BE2C (cell line): ENCODE measurements around the gene AGPAT2.

Source experiments
- DNase-seq: peaks from one replicate; pipeline ENCODE4 v3.0.0-alpha.2; 2020
- H3K27me3 ChIP-seq: fragments of 250-450 bp; sonication (Bioruptor Pico); 2 replicates; pipeline ENCODE4 v1.5.1; 2020; ENCODE audit warnings: mild to moderate bottlenecking
- H3K36me3 ChIP-seq: fragments of 250-450 bp; sonication (Bioruptor Pico); 2 replicates; pipeline ENCODE4 v1.5.1; 2020; ENCODE audit warnings: mild to moderate bottlenecking
- H3K4me1 ChIP-seq: fragments of 250-450 bp; sonication (Bioruptor Pico); 2 replicates; pipeline ENCODE4 v1.5.1; 2020
- H3K4me3 ChIP-seq: 2 replicates; pipeline ENCODE4 v1.5.1; 2011; ENCODE audit warnings: low read depth, low read length
- H3K9me3 ChIP-seq: fragments of 250-450 bp; sonication (Bioruptor Pico); 2 replicates; pipeline ENCODE4 v1.5.1; 2020
- CTCF ChIP-seq: IDR thresholded peaks from 2 replicates; pipeline ENCODE4 v1.5.1; 2012; ENCODE audit warnings: mild to moderate bottlenecking, low read depth, low read length

The AGPAT2 gene

GRCh38 chr9:136695435-136695895, 8.2 kb upstream of the AGPAT2 start:
- no peak for TF ChIP-seq CTCF
- Histone ChIP-seq H3K36me3 (no peaks in the 10 kb centered on the region), H3K27me3 (no peaks in the 10 kb centered on the region), H3K4me1 (no peaks in the 10 kb centered on the region; the same call in 1 of the 2 replicates), H3K4me3 (no peak overlapping the region), H3K9me3 (no peaks in the 10 kb centered on the region; the same call in 1 of the 2 replicates)
- DNase-seq: no peak

GRCh38 chr9:136694872-136695247, 7.6 kb upstream of the AGPAT2 start:
- DNase-seq: no peak
- Histone ChIP-seq H3K4me3 (no peak overlapping the region), H3K27me3 (no peaks in the 10 kb centered on the region), H3K4me1 (no peaks in the 10 kb centered on the region; the same call in 1 of the 2 replicates), H3K36me3 (no peaks in the 10 kb centered on the region), H3K9me3 (no peaks in the 10 kb centered on the region)
- no peak for TF ChIP-seq CTCF

- H3K36me3 ChIP-seq: no peaks in the 10 kb centered on the region
- H3K4me1 ChIP-seq: no peaks in the 10 kb centered on the region; the same call in 1 of the 2 replicates
- no peaks in the 10 kb centered on the region for H3K9me3 ChIP-seq
- no peaks in the 10 kb centered on the region for H3K27me3 ChIP-seq
- DNase-seq: peak; percentile 83
- TF ChIP-seq CTCF: peak; percentile 78
- no peak overlapping the region for H3K4me3 ChIP-seq
Measured at GRCh38 chr9:136694163-136694871, 7.1 kb upstream of the AGPAT2 start.

- no peaks in the 10 kb centered on the region for H3K9me3 ChIP-seq
- TF ChIP-seq CTCF: no peak
- no peaks in the 10 kb centered on the region; the same call in 1 of the 2 replicates for H3K4me1 ChIP-seq
- H3K27me3 ChIP-seq: no peaks in the 10 kb centered on the region
- H3K4me3 ChIP-seq: no peak overlapping the region
- no peaks in the 10 kb centered on the region for H3K36me3 ChIP-seq
- DNase-seq: no peak
Measured at GRCh38 chr9:136693490-136694162, 6.4 kb upstream of the AGPAT2 start.

GRCh38 chr9:136693135-136693489, 5.9 kb upstream of the AGPAT2 start:
- H3K36me3 ChIP-seq: no peaks in the 10 kb centered on the region
- no peaks in the 10 kb centered on the region for H3K9me3 ChIP-seq
- no peaks in the 10 kb centered on the region for H3K27me3 ChIP-seq
- no peaks in the 10 kb centered on the region; the same call in 1 of the 2 replicates for H3K4me1 ChIP-seq
- no peak for TF ChIP-seq CTCF
- DNase-seq: no peak
- H3K4me3 ChIP-seq: no peak overlapping the region
